Stimulated activated CD4-positive, alpha-beta T cell treated with anti-CD3 and anti-CD28 coated beads, Interleukin-4, amount 100 ng/mL, for 48 hours (primary cell): ENCODE data around the gene ZNF593OS.

Experiments used
- DNase-seq, 2 donors: peaks; one replicate each; pipeline ENCODE4 v3.0.0-alpha.2; 2020; ENCODE audit warnings: low read depth in 2 of 2

ZNF593OS gene

GRCh38 chr1:26126321-26127084 is 45.1 kb downstream of the ZNF593OS start:
- no peak for DNase-seq

GRCh38 chr1:26125946-26126320 is 45.7 kb downstream of the ZNF593OS start:
- no peak for DNase-seq

- DNase-seq = no peak
These were observed 46.2 kb downstream of the ZNF593OS start for GRCh38 chr1:26125382-26125781.

GRCh38 chr1:26124418-26125331 is 47.0 kb downstream of the ZNF593OS start:
- DNase-seq = no peak

DNA sequence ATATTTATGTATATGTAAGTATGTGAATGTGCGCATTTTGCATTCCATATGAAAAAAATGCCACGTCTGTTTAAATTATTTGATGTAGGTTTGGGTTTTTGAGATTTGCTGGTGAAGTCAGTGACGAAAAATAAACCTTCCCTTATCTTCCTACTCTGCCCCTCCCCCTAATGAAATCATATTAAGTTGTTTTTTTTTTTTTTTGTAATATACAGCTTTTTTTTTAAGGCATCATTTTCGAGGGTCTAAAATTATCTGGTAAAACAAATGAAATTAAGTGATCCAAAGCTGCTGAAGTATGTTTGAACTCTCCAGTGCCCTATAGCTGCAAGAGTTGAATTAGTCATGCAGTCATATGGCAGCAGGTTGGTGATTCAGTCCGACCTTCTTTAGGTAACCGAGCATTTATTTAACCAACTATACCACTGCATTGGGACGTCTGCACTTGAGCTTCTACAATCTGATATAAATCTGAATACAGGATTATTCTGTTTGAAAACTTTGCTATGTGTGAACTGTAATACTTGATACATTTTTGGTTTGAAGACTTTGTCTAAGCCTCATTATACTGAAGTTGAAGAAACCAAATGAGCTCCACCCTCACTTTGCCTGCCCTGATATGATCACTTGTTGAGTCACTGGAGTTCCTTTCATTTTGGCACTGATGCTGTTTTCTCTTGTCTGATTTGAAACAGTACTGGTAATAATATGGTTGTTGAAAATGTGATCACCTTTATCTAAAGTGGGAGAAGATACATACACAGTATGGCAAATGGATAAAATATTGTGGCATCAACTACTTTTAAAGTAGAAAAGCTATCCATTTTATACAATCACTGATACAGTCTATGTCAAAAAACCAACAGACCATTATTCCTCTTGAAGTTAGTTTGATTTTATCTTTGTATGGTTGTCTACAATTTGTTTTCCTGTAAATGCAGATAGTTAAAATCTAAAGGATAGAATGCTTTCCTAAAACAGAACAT is 48.4 kb downstream of the ZNF593OS start:
- no peak for DNase-seq

GRCh38 chr1:26121854-26122773 is 49.5 kb downstream of the ZNF593OS start:
- no peak for DNase-seq

DNA sequence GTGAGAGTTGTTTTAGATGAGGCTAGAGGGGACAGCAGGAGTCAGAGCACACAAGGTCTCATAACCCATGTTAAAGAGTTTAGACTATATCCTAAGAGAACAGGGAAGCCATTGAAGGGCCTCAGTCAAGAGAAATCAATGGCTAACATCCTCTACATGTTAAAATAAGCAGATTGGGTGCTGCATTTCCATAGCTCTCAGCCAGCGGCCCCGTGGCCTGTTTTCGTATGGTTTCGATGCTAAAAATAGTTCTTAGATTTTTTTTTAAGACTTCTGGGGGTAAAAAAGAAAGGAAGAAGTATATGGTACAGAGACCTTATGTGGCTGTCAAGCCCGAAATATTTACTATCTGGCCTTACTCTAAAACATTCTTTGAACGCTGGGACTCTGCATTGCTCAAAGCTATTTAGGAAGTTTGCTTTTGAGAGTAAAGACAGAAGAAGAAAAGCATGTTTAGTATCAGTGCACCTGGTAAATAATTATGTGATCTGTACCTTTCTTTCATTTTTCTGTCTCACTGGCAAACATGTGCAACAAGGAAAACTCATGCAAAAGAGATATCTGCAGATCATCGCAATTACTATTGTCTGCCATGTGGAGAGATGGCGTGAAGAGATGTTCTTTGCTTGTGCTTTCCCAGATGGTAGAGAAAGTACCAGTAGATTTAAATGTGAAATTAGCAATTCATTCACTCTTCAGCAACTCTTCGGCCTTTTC is 51.6 kb downstream of the ZNF593OS start:
- DNase-seq = no peak
